Measurements from ENCODE around the gene BMP4. TPM values are rescaled to one million over a fixed set of nuclear protein-coding genes. Genes with fewer than 3 reads are reported as not detected.
A peak's percentile ranks its signal among the peaks of the same experiment; 100 is the strongest.

BMP4 gene
- total and polyA plus RNA-seq, 2 of the 13 experiments (the other 11 are each of a cell fraction or from before 2014, with no cell fraction given), result 56.4 to 169 TPM

- TF ChIP-seq SALL2 (CRISPR knock-in tag; IDR thresholded peaks at IDR 0.05), result no peak
- no peak for TF ChIP-seq ZFAT (CRISPR knock-in tag; conservative IDR thresholded peaks at IDR 0.05)
- TF ChIP-seq SNAI1 (CRISPR knock-in tag; IDR thresholded peaks at IDR 0.05; ENCODE audit: borderline replicate concordance), result no peak
- TF ChIP-seq, protein P1, sequence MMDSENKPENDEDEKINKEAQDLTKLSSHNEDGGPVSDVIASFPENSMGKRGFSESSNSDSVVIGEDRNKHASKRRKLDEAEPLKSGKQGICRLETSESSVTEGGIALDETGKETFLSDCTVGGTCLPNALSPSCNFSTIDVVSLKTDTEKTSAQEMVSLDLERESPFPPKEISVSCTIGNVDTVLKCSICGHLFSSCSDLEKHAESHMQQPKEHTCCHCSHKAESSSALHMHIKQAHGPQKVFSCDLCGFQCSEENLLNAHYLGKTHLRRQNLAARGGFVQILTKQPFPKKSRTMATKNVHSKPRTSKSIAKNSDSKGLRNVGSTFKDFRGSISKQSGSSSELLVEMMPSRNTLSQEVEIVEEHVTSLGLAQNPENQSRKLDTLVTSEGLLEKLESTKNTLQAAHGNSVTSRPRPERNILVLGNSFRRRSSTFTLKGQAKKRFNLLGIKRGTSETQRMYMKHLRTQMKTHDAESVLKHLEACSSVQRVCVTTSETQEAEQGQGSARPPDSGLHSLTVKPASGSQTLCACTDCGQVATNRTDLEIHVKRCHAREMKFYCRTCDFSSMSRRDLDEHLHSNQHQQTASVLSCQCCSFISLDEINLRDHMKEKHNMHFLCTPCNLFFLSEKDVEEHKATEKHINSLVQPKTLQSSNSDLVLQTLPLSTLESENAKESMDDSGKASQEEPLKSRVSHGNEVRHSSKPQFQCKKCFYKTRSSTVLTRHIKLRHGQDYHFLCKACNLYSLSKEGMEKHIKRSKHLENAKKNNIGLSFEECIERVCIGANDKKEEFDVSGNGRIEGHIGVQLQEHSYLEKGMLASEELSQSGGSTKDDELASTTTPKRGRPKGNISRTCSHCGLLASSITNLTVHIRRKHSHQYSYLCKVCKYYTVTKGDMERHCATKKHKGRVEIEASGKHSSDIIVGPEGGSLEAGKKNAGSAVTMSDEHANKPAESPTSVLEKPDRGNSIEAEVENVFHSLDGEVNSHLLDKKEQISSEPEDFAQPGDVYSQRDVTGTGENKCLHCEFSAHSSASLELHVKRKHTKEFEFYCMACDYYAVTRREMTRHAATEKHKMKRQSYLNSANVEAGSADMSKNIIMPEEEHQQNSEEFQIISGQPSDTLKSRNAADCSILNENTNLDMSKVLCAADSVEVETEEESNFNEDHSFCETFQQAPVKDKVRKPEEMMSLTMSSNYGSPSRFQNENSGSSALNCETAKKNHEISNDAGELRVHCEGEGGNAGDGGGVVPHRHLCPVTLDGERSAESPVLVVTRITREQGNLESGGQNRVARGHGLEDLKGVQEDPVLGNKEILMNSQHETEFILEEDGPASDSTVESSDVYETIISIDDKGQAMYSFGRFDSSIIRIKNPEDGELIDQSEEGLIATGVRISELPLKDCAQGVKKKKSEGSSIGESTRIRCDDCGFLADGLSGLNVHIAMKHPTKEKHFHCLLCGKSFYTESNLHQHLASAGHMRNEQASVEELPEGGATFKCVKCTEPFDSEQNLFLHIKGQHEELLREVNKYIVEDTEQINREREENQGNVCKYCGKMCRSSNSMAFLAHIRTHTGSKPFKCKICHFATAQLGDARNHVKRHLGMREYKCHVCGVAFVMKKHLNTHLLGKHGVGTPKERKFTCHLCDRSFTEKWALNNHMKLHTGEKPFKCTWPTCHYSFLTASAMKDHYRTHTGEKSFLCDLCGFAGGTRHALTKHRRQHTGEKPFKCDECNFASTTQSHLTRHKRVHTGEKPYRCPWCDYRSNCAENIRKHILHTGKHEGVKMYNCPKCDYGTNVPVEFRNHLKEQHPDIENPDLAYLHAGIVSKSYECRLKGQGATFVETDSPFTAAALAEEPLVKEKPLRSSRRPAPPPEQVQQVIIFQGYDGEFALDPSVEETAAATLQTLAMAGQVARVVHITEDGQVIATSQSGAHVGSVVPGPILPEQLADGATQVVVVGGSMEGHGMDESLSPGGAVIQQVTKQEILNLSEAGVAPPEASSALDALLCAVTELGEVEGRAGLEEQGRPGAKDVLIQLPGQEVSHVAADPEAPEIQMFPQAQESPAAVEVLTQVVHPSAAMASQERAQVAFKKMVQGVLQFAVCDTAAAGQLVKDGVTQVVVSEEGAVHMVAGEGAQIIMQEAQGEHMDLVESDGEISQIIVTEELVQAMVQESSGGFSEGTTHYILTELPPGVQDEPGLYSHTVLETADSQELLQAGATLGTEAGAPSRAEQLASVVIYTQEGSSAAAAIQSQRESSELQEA (CRISPR knock-in tag; IDR thresholded peaks at IDR 0.05; ENCODE audit: not compliant biosample characterization), result no peak
- TF ChIP-seq CCAR2 (optimal IDR thresholded peaks at IDR 0.05; ENCODE audit: low read depth, low read length), result no peak
- TF ChIP-seq NAIF1 (CRISPR knock-in tag; IDR thresholded peaks at IDR 0.05; ENCODE audit: borderline replicate concordance), result no peak
- no peak for TF ChIP-seq ZNF615 (CRISPR knock-in tag; IDR thresholded peaks at IDR 0.05; ENCODE audit: borderline replicate concordance)
- no peak for TF ChIP-seq ZNF761 (CRISPR knock-in tag; conservative IDR thresholded peaks at IDR 0.05)
- TF ChIP-seq ZNF230 (CRISPR knock-in tag; IDR thresholded peaks at IDR 0.05), result no peak
- no peak for TF ChIP-seq RFX5 (IDR thresholded peaks at IDR 0.05; ENCODE audit: low read depth, low read length)
- TF ChIP-seq ZNF562 (CRISPR knock-in tag; IDR thresholded peaks at IDR 0.05; ENCODE audit: borderline replicate concordance), result no peak
- TF ChIP-seq ZNF274 (CRISPR knock-in tag; IDR thresholded peaks at IDR 0.05), result no peak
- no peak for TF ChIP-seq SPEN (CRISPR knock-in tag; IDR thresholded peaks at IDR 0.05; ENCODE audit: low read depth)
- no peak for TF ChIP-seq ZSCAN22 (CRISPR knock-in tag; IDR thresholded peaks at IDR 0.05)
- TF ChIP-seq SP2 (CRISPR knock-in tag; IDR thresholded peaks at IDR 0.05), result no peak
- peak; percentile 85 for TF ChIP-seq JUN (CRISPR knock-in tag; IDR thresholded peaks at IDR 0.05)
- TF ChIP-seq ATF5 (CRISPR knock-in tag; IDR thresholded peaks at IDR 0.05; ENCODE audit: low read depth), result no peak
- TF ChIP-seq ATAD3A (CRISPR knock-in tag; IDR thresholded peaks at IDR 0.05), result no peak
- no peak; the same call in 1 of the 2 replicates for TF ChIP-seq GMEB2 (CRISPR knock-in tag; IDR thresholded peaks at IDR 0.05; ENCODE audit: low read depth)
- no peak for TF ChIP-seq ZNF225 (CRISPR knock-in tag; IDR thresholded peaks at IDR 0.05)
These were observed 23.4 kb upstream of the BMP4 start (continued) for GRCh38 chr14:53979747-53980642.

Measured in HepG2 (cell line).